Large intestine (tissue), 3 donors: ENCODE data around the gene PPFIBP1. TPM values are rescaled to one million over a fixed set of nuclear protein-coding genes. Genes with fewer than 3 reads are reported as not detected.
"Not testable (repeated sequence)": the region's sequence is repeated elsewhere in the genome, so short reads cannot be mapped to it uniquely, and the experiment has no call there.

Experiments
- DNase-seq, 2 donors: peaks; one replicate each; pipeline versions ENCODE4 v3.0.0 to v3.0.0-alpha.2; 2013
- H3K27ac ChIP-seq: one replicate; pipeline ENCODE4 v1.5.1; 2013; ENCODE audit warnings: low read length
- H3K27me3 ChIP-seq: 2 replicates; pipeline ENCODE4 v1.6.1; 2013; ENCODE audit warnings: low read length; ENCODE audit not compliant: control insufficient read depth, insufficient read depth
- H3K36me3 ChIP-seq: 2 replicates; pipeline ENCODE4 v1.6.1; 2013; ENCODE audit warnings: low read length; ENCODE audit not compliant: control insufficient read depth, insufficient read depth
- H3K4me1 ChIP-seq: one replicate; pipeline ENCODE4 v1.6.1; 2013; ENCODE audit warnings: low read length; ENCODE audit not compliant: control insufficient read depth, insufficient read depth
- H3K4me3 ChIP-seq: one replicate; pipeline ENCODE4 v1.5.1; 2013; ENCODE audit warnings: low read length
- H3K9me3 ChIP-seq: one replicate; pipeline ENCODE4 v1.6.1; 2013; ENCODE audit warnings: mild to moderate bottlenecking, low read depth, low read length, moderate library complexity; ENCODE audit not compliant: control insufficient read depth
- WGBS: methylation state at CpG from one replicate; pipeline ENCODE4 v1.1.5; 2013; ENCODE audit warnings: low lambda C conversion rate; ENCODE audit not compliant: insufficient coverage; 5-methylcytosine and 5-hydroxymethylcytosine counted together
- polyA plus RNA-seq: library from polyadenylated mRNA; unstranded; fragments of 120-200 nt; gene quantifications from one replicate; pipeline ENCODE4 v1.2.1, GENCODE V29; 2013

The PPFIBP1 gene
- polyA plus RNA-seq, 1 donor = 41.5 TPM

DNA sequence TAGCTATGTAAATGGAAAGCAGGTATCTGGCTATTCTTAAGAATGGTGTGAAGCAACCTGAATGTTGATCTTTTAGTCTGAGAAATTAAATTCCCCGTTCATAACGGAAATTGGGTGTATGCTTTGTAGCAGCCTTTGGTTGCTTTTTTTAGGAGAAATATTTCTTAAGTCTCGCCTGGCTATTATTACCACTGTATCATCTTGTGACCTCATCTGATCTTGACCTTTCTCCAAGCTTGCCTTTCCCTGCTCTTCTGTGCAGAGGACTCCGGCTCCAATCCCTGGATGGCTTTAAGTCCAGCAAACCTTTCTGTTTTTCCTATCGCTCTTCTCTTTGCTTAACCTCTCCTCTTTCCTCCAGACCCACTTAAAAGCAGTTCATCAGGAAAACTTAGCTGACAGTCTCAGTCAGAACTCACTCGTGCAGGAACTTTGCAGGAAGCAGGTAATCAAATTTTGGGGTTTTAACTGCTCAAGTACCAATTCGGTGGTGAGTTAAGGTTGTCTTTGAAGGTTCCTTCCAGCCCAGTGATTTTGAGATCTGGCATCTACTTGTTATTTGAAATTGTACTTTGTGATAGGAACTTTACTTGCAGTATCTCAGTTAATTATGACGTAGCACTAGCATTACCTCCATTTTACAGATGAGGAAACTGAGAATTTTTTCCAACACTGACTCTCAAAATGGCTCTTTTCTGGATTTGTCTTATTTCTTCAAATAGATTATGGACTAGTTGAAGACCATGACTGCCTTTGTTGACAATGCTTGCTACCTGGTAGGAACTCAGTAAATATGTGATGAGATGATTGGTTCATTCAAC lies 14.1 kb downstream of the PPFIBP1 start:
- DNase-seq = no peak
- WGBS = 100% methylated on average over 1 of the region's 8 CpGs
- Histone ChIP-seq H3K36me3 (peaks cover 4% of the 10 kb centered on the region), H3K4me1 (no peaks in the 10 kb centered on the region), H3K9me3 (no peaks in the 10 kb centered on the region), H3K27ac (no peak overlapping the region), H3K27me3 (no peaks in the 10 kb centered on the region), H3K4me3 (no peak overlapping the region)

DNA sequence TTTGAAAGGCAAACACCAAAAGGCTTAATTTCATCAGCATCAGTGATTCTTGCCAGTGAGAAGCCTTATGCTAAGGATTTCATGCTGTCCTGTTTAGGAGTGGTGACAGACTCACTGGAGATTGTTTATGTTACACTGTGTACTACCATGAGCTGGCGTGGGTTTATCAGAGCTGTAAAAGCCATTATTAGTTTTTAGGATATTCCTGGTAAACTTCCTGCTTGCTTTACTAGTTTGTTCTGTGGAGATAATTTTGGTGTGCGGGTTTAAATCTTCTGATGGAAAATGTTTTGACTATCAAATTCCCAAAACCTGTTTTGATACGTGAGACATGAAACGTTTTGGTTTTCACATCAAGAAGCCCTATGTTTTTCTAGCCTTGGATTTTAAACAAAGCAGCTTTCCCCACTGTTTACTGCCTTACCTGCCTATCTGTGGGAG lies 15.2 kb downstream of the PPFIBP1 start:
- no peaks in the 10 kb centered on the region for H3K9me3 ChIP-seq
- no peaks in the 10 kb centered on the region for H3K4me1 ChIP-seq
- H3K4me3 ChIP-seq = no peak overlapping the region
- no peaks in the 10 kb centered on the region for H3K27me3 ChIP-seq
- peaks cover 4% of the 10 kb centered on the region for H3K36me3 ChIP-seq
- DNase-seq = no peak
- WGBS = 83% methylated on average over 1 of the region's 4 CpGs
- H3K27ac ChIP-seq = no peak overlapping the region

- no peaks in the 10 kb centered on the region for H3K4me1 ChIP-seq
- 73% methylated on average over 2 of the region's 8 CpGs for WGBS
- no peak overlapping the region for H3K27ac ChIP-seq
Observed at GRCh38 chr12:27541031-27541719, 17.2 kb downstream of the PPFIBP1 start.

DNA sequence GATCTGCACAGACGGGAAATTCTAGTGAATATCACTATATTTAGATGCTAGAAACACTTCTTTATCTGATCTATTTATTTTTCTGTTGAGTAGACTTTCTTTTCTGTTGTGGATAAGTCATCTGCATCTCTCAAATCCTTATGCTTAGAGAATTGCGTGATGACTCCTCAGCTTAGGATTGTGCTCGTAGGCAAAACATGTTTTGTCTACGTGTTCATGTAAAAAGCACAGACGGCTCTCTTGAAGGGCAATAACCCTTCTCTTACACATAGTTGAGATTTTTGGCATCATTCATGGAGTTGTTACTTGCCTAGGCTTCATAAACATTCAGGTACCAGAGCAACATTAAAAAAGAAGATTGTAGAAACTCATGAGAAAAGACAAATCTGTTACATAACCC lies 18.6 kb downstream of the PPFIBP1 start:
- DNase-seq = no peak
- Histone ChIP-seq H3K4me3 (no peak overlapping the region), H3K27me3 (no peaks in the 10 kb centered on the region), H3K9me3 (no peaks in the 10 kb centered on the region), H3K27ac (no peak overlapping the region), H3K36me3 (no peaks in the 10 kb centered on the region), H3K4me1 (no peaks in the 10 kb centered on the region)
- WGBS = 73% methylated on average over 1 of the region's 5 CpGs

More at GRCh38 chr12:27541031-27541719, 17.2 kb downstream of the PPFIBP1 start:
- Histone ChIP-seq H3K9me3 (no peaks in the 10 kb centered on the region), H3K36me3 (peaks cover 4% of the 10 kb centered on the region), H3K4me3 (no peak overlapping the region), H3K27me3 (no peaks in the 10 kb centered on the region)
- DNase-seq = no peak

DNA sequence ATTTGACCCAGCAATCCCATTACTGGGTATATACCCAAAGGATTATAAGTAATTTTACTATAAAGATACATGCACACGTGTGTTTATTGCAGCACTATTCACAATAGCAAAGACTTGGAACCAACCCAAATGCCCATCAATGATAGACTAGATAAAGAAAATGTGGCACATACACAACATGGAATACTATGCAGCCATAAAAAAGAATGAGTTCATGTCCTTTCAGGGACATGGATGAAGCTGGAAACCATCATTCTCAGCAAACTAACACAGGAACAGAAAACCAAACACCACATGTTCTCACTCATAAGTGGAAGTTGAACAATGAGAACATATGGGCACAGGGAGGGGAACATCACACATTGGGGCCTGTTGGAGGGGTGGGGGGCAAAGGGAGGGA lies 20.9 kb downstream of the PPFIBP1 start:
- not testable (repeated sequence) for H3K9me3 ChIP-seq, H3K27me3 ChIP-seq, DNase-seq, H3K36me3 ChIP-seq, H3K4me3 ChIP-seq, H3K27ac ChIP-seq
- no CpG with 5 or more reads among the region's 1 CpG for WGBS
- peaks cover 12% of the 10 kb centered on the region for H3K4me1 ChIP-seq

DNA sequence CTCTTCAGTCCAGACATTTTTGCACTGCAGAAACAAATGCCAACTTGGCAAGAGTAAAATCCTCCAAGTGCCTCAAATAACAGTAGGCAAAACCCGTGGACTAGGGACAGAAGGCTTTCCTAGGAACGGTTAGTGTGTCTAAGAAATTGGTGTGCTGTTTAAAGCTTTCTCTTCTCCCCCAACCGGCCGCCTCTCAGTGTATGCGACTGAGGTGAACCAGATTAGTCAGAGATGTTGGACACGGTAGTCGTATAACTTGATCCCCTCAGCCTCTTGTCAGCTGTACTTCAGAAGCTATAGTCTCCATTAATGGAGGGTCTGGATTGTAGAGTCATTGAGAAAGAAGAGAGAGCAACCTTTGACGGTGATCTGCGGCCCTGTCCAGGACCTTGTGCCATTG lies 21.7 kb downstream of the PPFIBP1 start:
- DNase-seq = no peak
- peaks cover 20% of the 10 kb centered on the region for H3K4me1 ChIP-seq
- H3K36me3 ChIP-seq = no peaks in the 10 kb centered on the region
- H3K27me3 ChIP-seq = no peaks in the 10 kb centered on the region
- H3K9me3 ChIP-seq = no peaks in the 10 kb centered on the region
- H3K27ac ChIP-seq = no peak overlapping the region
- WGBS = no CpG with 5 or more reads among the region's 9 CpGs
- H3K4me3 ChIP-seq = no peak overlapping the region

GRCh38 chr12:27547592-27547991 lies 23.6 kb downstream of the PPFIBP1 start:
- Histone ChIP-seq H3K9me3 (no peaks in the 10 kb centered on the region), H3K4me3 (no peak overlapping the region), H3K4me1 (peaks cover 20% of the 10 kb centered on the region), H3K36me3 (no peaks in the 10 kb centered on the region), H3K27me3 (no peaks in the 10 kb centered on the region), H3K27ac (no peak overlapping the region)
- WGBS = no CpG with 5 or more reads among the region's 5 CpGs
- DNase-seq = no peak

GRCh38 chr12:27548301-27549199 lies 24.5 kb downstream of the PPFIBP1 start:
- H3K27me3 ChIP-seq = no peaks in the 10 kb centered on the region
- peaks cover 20% of the 10 kb centered on the region for H3K4me1 ChIP-seq
- H3K36me3 ChIP-seq = no peaks in the 10 kb centered on the region
- DNase-seq = no peak
- no peaks in the 10 kb centered on the region for H3K9me3 ChIP-seq
- WGBS = 60% methylated on average over 2 of the region's 8 CpGs
- no peak overlapping the region for H3K4me3 ChIP-seq
- no peak overlapping the region for H3K27ac ChIP-seq

GRCh38 chr12:27549236-27549800 lies 25.3 kb downstream of the PPFIBP1 start:
- DNase-seq = no peak
- Histone ChIP-seq H3K27ac (peak overlapping the region; percentile 53), H3K4me3 (no peak overlapping the region), H3K36me3 (no peaks in the 10 kb centered on the region), H3K4me1 (peaks cover 20% of the 10 kb centered on the region), H3K27me3 (no peaks in the 10 kb centered on the region), H3K9me3 (no peaks in the 10 kb centered on the region)
- no CpG with 5 or more reads among the region's 8 CpGs for WGBS
